ENCODE results near the gene PATE2. TPM values are rescaled to one million over a fixed set of nuclear protein-coding genes. Genes with fewer than 3 reads are reported as not detected.

Gene PATE2
- total RNA-seq: under 1 TPM in 1 of 4 donors, not detected in 3; 0.68 TPM
- not detected for polyA plus RNA-seq

DNA sequence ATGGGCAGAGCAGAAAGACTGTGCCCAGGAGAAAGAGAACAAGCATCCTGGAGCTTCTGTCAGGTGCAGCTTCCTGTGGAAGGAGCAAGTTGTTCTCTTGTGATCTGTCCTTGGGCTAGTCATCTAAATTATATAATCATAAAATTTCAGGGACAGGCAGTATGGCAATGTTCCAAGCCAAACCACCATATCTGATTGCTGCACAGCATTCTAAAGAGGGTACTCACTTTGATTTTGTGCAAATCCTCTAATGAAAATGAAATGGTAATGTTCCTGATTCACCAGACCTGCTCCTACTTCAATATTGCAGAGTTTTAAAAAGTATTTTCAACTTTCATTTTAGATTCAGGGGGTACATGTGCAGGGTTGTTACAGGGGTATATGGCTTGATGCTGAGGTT lies at the start of gene PATE2:
Gene PATE2, minus strand, starts transcription at position 101 of the 400 bp plus-strand sequence. Its CDS starts 55 bp downstream, at position 46.
- Histone ChIP-seq H3K4me3 (no peak within 1 kb of the TSS), H3K27ac (no peak within 1 kb of the TSS), H3K27me3 (no peaks in the 10 kb centered on the region), H3K4me1 (no peaks in the 10 kb centered on the region), H3K36me3 (no peaks in the 10 kb centered on the region), H3K9me3 (no peaks in the 10 kb centered on the region)
- intact Hi-C loops (cut with DNase I): no loop called here
- TF ChIP-seq, protein P1, sequence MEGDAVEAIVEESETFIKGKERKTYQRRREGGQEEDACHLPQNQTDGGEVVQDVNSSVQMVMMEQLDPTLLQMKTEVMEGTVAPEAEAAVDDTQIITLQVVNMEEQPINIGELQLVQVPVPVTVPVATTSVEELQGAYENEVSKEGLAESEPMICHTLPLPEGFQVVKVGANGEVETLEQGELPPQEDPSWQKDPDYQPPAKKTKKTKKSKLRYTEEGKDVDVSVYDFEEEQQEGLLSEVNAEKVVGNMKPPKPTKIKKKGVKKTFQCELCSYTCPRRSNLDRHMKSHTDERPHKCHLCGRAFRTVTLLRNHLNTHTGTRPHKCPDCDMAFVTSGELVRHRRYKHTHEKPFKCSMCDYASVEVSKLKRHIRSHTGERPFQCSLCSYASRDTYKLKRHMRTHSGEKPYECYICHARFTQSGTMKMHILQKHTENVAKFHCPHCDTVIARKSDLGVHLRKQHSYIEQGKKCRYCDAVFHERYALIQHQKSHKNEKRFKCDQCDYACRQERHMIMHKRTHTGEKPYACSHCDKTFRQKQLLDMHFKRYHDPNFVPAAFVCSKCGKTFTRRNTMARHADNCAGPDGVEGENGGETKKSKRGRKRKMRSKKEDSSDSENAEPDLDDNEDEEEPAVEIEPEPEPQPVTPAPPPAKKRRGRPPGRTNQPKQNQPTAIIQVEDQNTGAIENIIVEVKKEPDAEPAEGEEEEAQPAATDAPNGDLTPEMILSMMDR (IDR thresholded peaks at IDR 0.05): no peak
- TF ChIP-seq EP300 (IDR thresholded peaks at IDR 0.05) (no peak), POLR2AphosphoS5 (IDR thresholded peaks at IDR 0.05) (no peak), POLR2A (IDR thresholded peaks at IDR 0.05) (no peak)
- DNase-seq: no peak

DNA sequence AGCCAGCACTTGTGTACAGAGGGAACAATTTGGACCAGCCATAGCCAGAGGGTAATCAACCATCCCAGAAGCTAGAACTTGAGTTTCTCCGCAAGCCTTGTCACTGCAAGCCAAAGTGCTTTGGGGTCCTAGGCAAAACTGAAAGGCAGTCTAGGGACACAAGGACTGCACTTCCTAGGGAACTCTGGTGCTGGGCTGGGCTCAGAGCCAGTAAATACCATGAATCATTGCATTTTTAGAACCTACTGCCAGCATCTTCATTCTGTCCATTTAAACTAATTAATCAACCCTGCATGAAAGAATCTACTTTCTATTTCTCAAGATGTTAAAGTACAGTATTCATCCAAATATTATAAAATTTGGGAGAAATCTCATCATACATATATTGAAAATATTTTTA lies 29.3 kb upstream of the PATE2 start:
- intact Hi-C loops (cut with DNase I): no loop called here
- no peak for TF ChIP-seq POLR2A (IDR thresholded peaks at IDR 0.05)
- no peak for TF ChIP-seq EP300 (IDR thresholded peaks at IDR 0.05)
- TF ChIP-seq, protein P1 (IDR thresholded peaks at IDR 0.05): no peak
- TF ChIP-seq POLR2AphosphoS5 (IDR thresholded peaks at IDR 0.05): no peak
- no peak overlapping the region for H3K27ac ChIP-seq
- peaks cover 0 to 21% (median 4%) of the 10 kb centered on the region in 4 donors for H3K9me3 ChIP-seq
- no peaks in the 10 kb centered on the region for H3K27me3 ChIP-seq
- no peak for DNase-seq
- 94 to 97% methylated on average over 1 of the region's 1 CpG for WGBS, 2 donors
- no peak overlapping the region for H3K4me3 ChIP-seq
- no peaks in the 10 kb centered on the region for H3K4me1 ChIP-seq
- H3K36me3 ChIP-seq: no peaks in the 10 kb centered on the region

DNA sequence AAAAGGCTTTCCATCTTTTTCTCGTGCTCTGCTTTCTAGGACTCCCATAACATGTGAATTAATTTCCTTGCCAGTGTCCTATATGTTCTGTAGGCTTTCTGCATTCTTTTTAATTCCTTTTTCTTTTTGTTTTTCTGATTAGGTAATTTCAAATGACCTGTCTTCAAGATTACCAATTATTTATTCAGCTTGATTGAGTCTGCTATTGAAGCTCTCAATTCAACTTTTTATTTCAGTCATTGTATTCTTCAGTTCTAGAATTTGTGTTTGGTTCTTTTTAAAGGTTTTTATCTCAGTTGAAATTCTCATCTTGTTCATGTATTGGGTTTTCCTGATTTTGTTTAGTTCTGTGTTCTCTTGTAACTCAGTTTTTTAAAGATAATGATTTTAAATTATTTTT lies 23.8 kb upstream of the PATE2 start:
- peaks cover 0 to 16% (median 4%) of the 10 kb centered on the region in 4 donors for H3K9me3 ChIP-seq
- 32 to 73% methylated on average over 1 of the region's 1 CpG for WGBS, 2 donors
- intact Hi-C loops (cut with DNase I): no loop called here

DNA sequence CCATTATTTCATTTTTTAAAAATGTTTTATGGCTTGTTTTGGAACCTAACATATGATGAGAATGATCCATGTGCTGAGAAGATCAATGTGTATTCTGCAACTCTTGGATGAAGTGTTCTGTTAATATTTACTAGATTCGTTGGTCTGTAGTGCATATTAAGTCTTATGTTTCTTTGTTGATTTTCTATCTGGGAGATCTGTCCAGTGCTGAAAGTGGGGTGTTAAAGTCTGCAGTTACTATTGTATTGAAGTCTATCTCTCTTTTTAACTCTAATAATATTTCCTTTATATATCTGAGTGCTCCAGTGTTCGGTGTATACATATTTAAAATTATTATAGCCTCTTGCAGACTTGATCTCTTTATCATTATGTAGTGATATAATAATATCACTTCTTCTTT lies 21.2 kb upstream of the PATE2 start:
- Histone ChIP-seq H3K27ac (no peak overlapping the region), H3K4me3 (no peak overlapping the region), H3K27me3 (no peaks in the 10 kb centered on the region), H3K4me1 (no peaks in the 10 kb centered on the region), H3K36me3 (no peaks in the 10 kb centered on the region), H3K9me3 (peaks cover 0 to 21% (median 6%) of the 10 kb centered on the region in 4 donors)
- 41 to 78% methylated on average over 2 of the region's 2 CpGs for WGBS, 2 donors
- intact Hi-C loops (cut with DNase I): no loop called here
- TF ChIP-seq POLR2A (IDR thresholded peaks at IDR 0.05): no peak
- no peak for TF ChIP-seq POLR2AphosphoS5 (IDR thresholded peaks at IDR 0.05)
- TF ChIP-seq EP300 (IDR thresholded peaks at IDR 0.05): no peak
- TF ChIP-seq, protein P1 (IDR thresholded peaks at IDR 0.05): no peak
- no peak for DNase-seq

More for the DNA sequence above, 23.8 kb upstream of the PATE2 start:
- no peaks in the 10 kb centered on the region for H3K27me3 ChIP-seq
- DNase-seq: no peak
- no peaks in the 10 kb centered on the region for H3K36me3 ChIP-seq
- no peak overlapping the region for H3K4me3 ChIP-seq
- no peak overlapping the region for H3K27ac ChIP-seq
- TF ChIP-seq POLR2AphosphoS5 (IDR thresholded peaks at IDR 0.05) (no peak), EP300 (IDR thresholded peaks at IDR 0.05) (no peak)
- H3K4me1 ChIP-seq: no peaks in the 10 kb centered on the region

DNA sequence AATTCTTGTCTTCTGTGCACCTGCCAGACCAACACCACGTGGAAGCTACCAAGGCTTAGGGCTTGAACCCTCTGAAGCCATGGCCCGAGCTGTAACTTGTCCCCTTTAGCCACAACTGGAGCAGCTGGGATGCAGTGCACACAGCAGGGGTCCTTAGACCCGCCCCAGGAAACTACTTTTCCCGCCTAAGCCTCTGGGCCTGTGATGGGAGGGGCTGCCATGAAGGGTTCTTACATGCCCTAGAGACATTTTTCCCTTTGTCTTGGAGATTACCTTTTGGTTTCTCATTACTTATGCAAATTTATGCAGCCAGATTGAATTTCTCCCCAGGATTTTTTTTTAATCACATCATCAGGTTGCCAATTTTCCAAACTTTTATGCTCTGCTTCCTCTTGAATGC lies 19.0 kb upstream of the PATE2 start:
- peaks cover 0 to 20% (median 5%) of the 10 kb centered on the region in 4 donors for H3K9me3 ChIP-seq
- intact Hi-C loops (cut with DNase I): no loop called here
- no peaks in the 10 kb centered on the region for H3K27me3 ChIP-seq
- H3K4me3 ChIP-seq: no peak overlapping the region
- no peaks in the 10 kb centered on the region for H3K4me1 ChIP-seq
- no peak for DNase-seq
- no peaks in the 10 kb centered on the region for H3K36me3 ChIP-seq
- no peak for TF ChIP-seq POLR2AphosphoS5 (IDR thresholded peaks at IDR 0.05)
- TF ChIP-seq EP300 (IDR thresholded peaks at IDR 0.05): no peak
- no peak for TF ChIP-seq POLR2A (IDR thresholded peaks at IDR 0.05)
- H3K27ac ChIP-seq: no peak overlapping the region
- WGBS, 2 donors: 39 to 43% methylated on average over 4 of the region's 4 CpGs

DNA sequence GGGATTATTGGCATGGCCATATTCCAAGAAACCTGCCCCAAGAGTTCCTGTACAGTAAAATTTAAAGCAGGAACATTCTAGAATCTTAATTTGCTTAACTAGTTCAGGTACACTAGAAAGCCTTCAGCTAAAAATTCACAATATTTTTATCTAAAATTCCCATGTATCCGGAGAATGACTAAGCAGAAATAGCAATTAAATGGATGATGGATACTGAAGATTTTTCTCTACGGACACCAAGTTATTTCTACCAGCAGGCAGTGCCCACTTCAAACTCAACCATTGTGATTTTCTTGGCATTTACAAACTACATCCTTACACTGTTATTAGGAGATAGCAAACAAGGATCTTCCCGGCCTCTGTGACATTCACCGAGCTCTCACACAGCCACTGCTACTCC lies 12.2 kb upstream of the PATE2 start:
- intact Hi-C loops (cut with DNase I): no loop called here
- Histone ChIP-seq H3K27me3 (no peaks in the 10 kb centered on the region), H3K4me3 (no peak overlapping the region), H3K9me3 (peaks cover 0 to 5% (median 2%) of the 10 kb centered on the region in 4 donors), H3K4me1 (no peaks in the 10 kb centered on the region), H3K27ac (no peak overlapping the region), H3K36me3 (no peaks in the 10 kb centered on the region)
- TF ChIP-seq, protein P1 (IDR thresholded peaks at IDR 0.05): no peak
- no peak for TF ChIP-seq POLR2A (IDR thresholded peaks at IDR 0.05)
- TF ChIP-seq POLR2AphosphoS5 (IDR thresholded peaks at IDR 0.05): no peak
- TF ChIP-seq EP300 (IDR thresholded peaks at IDR 0.05): no peak
- no peak for DNase-seq
- WGBS, 2 donors: 93 to 94% methylated on average over 4 of the region's 4 CpGs
